ENCODE measurements around the gene CXCL11. TPM values are rescaled to one million over a fixed set of nuclear protein-coding genes. Genes with fewer than 3 reads are reported as not detected.

CXCL11 gene
- total RNA-seq, 3 donors from 2014 or later (not counting 1 experiment from before 2014, with no cell fraction given): not detected

- TF ChIP-seq CTCF (IDR thresholded peaks at IDR 0.05): no peak
- no peaks in the 10 kb centered on the region for H3K36me3 Mint-ChIP-seq
- H3K4me1 ChIP-seq (ENCODE audit: control insufficient read depth, insufficient read depth, low read length): no peaks in the 10 kb centered on the region
- H3K27me3 Mint-ChIP-seq (ENCODE audit: low read depth in 2 of 2): peaks cover 4 to 38% of the 10 kb centered on the region in 2 donors
- H3K27ac ChIP-seq (ENCODE audit: low read length): no peak overlapping the region
- DNase-seq (no peak), ATAC-seq (no peak)
- no peaks in the 10 kb centered on the region for H3K36me3 ChIP-seq (ENCODE audit: control insufficient read depth, insufficient read depth, low read length)
- H3K27me3 ChIP-seq (ENCODE audit: control insufficient read depth, insufficient read depth, low read length): no peaks in the 10 kb centered on the region
- no peaks in the 10 kb centered on the region for H3K4me1 Mint-ChIP-seq
- intact Hi-C loops (cut with micrococcal nuclease): no loop called here
- WGBS (ENCODE audit: insufficient coverage): 96% methylated on average over 3 of the region's 3 CpGs
- no peak overlapping the region for H3K4me3 Mint-ChIP-seq
- H3K4me3 ChIP-seq (ENCODE audit: low read length): no peak overlapping the region
- H3K9me3 Mint-ChIP-seq: no peaks in the 10 kb centered on the region
- no peak overlapping the region for H3K27ac Mint-ChIP-seq
- no peaks in the 10 kb centered on the region for H3K9me3 ChIP-seq (ENCODE audit: control insufficient read depth, insufficient read depth, low read length)
Measured at GRCh38 chr4:76017056-76017686, 18.7 kb downstream of the CXCL11 start.

- Histone ChIP-seq H3K27ac (ENCODE audit: low read length) (no peak overlapping the region), H3K4me3 (ENCODE audit: low read length) (no peak overlapping the region), H3K27me3 (ENCODE audit: control insufficient read depth, insufficient read depth, low read length) (no peaks in the 10 kb centered on the region), H3K36me3 (ENCODE audit: control insufficient read depth, insufficient read depth, low read length) (no peaks in the 10 kb centered on the region), H3K4me1 (ENCODE audit: control insufficient read depth, insufficient read depth, low read length) (no peaks in the 10 kb centered on the region), H3K9me3 (ENCODE audit: control insufficient read depth, insufficient read depth, low read length) (no peaks in the 10 kb centered on the region)
- DNase-seq (no peak), ATAC-seq (no peak)
- no peaks in the 10 kb centered on the region for H3K4me1 Mint-ChIP-seq
- H3K9me3 Mint-ChIP-seq: no peaks in the 10 kb centered on the region
- 64% methylated on average over 2 of the region's 2 CpGs for WGBS (ENCODE audit: insufficient coverage)
- peaks cover 4 to 32% of the 10 kb centered on the region in 2 donors for H3K27me3 Mint-ChIP-seq (ENCODE audit: low read depth in 2 of 2)
- H3K27ac Mint-ChIP-seq: no peak overlapping the region
- no peaks in the 10 kb centered on the region for H3K36me3 Mint-ChIP-seq
- intact Hi-C loops (cut with micrococcal nuclease): no loop called here
- no peak for TF ChIP-seq CTCF (IDR thresholded peaks at IDR 0.05)
- H3K4me3 Mint-ChIP-seq: no peak overlapping the region
Measured at GRCh38 chr4:76016393-76016792, 19.5 kb downstream of the CXCL11 start.

- Histone ChIP-seq H3K36me3 (ENCODE audit: control insufficient read depth, insufficient read depth, low read length) (no peaks in the 10 kb centered on the region), H3K27me3 (ENCODE audit: control insufficient read depth, insufficient read depth, low read length) (no peaks in the 10 kb centered on the region), H3K27ac (ENCODE audit: low read length) (no peak overlapping the region), H3K9me3 (ENCODE audit: control insufficient read depth, insufficient read depth, low read length) (no peaks in the 10 kb centered on the region), H3K4me3 (ENCODE audit: low read length) (no peak overlapping the region), H3K4me1 (ENCODE audit: control insufficient read depth, insufficient read depth, low read length) (no peaks in the 10 kb centered on the region)
- H3K4me3 Mint-ChIP-seq: no peak overlapping the region
- intact Hi-C loops (cut with micrococcal nuclease): no loop called here
- H3K36me3 Mint-ChIP-seq: no peaks in the 10 kb centered on the region
- H3K4me1 Mint-ChIP-seq: no peaks in the 10 kb centered on the region
- DNase-seq (no peak), ATAC-seq (no peak)
- H3K27me3 Mint-ChIP-seq (ENCODE audit: low read depth in 2 of 2): peaks cover 6 to 19% of the 10 kb centered on the region in 2 donors
- no peak overlapping the region for H3K27ac Mint-ChIP-seq
- H3K9me3 Mint-ChIP-seq: no peaks in the 10 kb centered on the region
- no peak for TF ChIP-seq CTCF (IDR thresholded peaks at IDR 0.05)
- WGBS (ENCODE audit: insufficient coverage): 63% methylated on average over 1 of the region's 1 CpG
Measured at GRCh38 chr4:76013540-76013939, 22.3 kb downstream of the CXCL11 start.

- Mint-ChIP-seq H3K4me3 (no peak overlapping the region), H3K9me3 (no peaks in the 10 kb centered on the region), H3K36me3 (no peaks in the 10 kb centered on the region), H3K27ac (no peak overlapping the region), H3K4me1 (no peaks in the 10 kb centered on the region), H3K27me3 (ENCODE audit: low read depth in 2 of 2) (peaks cover 6 to 26% of the 10 kb centered on the region in 2 donors)
- no peaks in the 10 kb centered on the region for H3K36me3 ChIP-seq (ENCODE audit: control insufficient read depth, insufficient read depth, low read length)
- H3K27ac ChIP-seq (ENCODE audit: low read length): no peak overlapping the region
- WGBS (ENCODE audit: insufficient coverage): no CpG with 5 or more reads among the region's 1 CpG
- ATAC-seq (no peak), DNase-seq (no peak)
- intact Hi-C loops (cut with micrococcal nuclease): no loop called here
- no peak for TF ChIP-seq CTCF (IDR thresholded peaks at IDR 0.05)
- no peaks in the 10 kb centered on the region for H3K9me3 ChIP-seq (ENCODE audit: control insufficient read depth, insufficient read depth, low read length)
- no peak overlapping the region for H3K4me3 ChIP-seq (ENCODE audit: low read length)
- H3K27me3 ChIP-seq (ENCODE audit: control insufficient read depth, insufficient read depth, low read length): no peaks in the 10 kb centered on the region
- H3K4me1 ChIP-seq (ENCODE audit: control insufficient read depth, insufficient read depth, low read length): no peaks in the 10 kb centered on the region
Measured at GRCh38 chr4:76012388-76012801, 23.5 kb downstream of the CXCL11 start.

All from natural killer cell (primary cell).